Endothelial cell of umbilical vein (primary cell): ENCODE measurements around the gene SLMAP. TPM values are rescaled to one million over a fixed set of nuclear protein-coding genes. Genes with fewer than 3 reads are reported as not detected.

Experiments used
- BruUV-seq: library from RNA; stranded (reverse); fragments of 400-500 nt; replicated peaks from 2 replicates; lab custom pipeline; 2021; lab: Mats Ljungman, UMichigan
- CTCF ChIA-PET: fragments of 300-600, 350-600 bp; sonication (Branson Sonifier 250); formaldehyde crosslinking; loops from one replicate; lab custom pipeline; 2021; ENCODE audit warnings: antibody characterized with exemption, inconsistent platforms; lab: Charles Lee
- POLR2A ChIA-PET: fragments of 300-600, 350-600 bp; sonication (Branson Sonifier 250); formaldehyde crosslinking; loops from one replicate; lab custom pipeline; 2021; ENCODE audit warnings: antibody characterized with exemption, inconsistent platforms; lab: Charles Lee
- DNase-seq: peaks from one replicate; pipeline ENCODE4 v3.0.0-alpha.2; 2011; ENCODE audit warnings: low read depth, low spot score
- FAIRE-seq: peaks from 2 replicates; lab custom pipeline; 2011; peaks lifted over from hg19 to GRCh38; lab: Jason Lieb, UNC
- H2AFZ ChIP-seq: 2 replicates; pipeline ENCODE4 v1.6.0; 2012; ENCODE audit warnings: low read depth, low read length, control low read depth, inconsistent platforms
- H3K27ac ChIP-seq: 2 replicates; pipeline ENCODE4 v1.5.1; 2011; ENCODE audit warnings: low read depth, mild to moderate bottlenecking, control low read depth, low read length, moderate library complexity; ENCODE audit not compliant: insufficient read depth
- H3K27me3 ChIP-seq, 2 experiments: 2 replicates each; pipeline versions ENCODE4 v1.6.0 to v1.6.1; 2011; ENCODE audit warnings: low read length in 2 of 2, mixed read lengths in 1 of 2; ENCODE audit not compliant: control insufficient read depth in 2 of 2, insufficient read depth in 2 of 2
- H3K36me3 ChIP-seq, 2 experiments: 2 replicates in 1 of 2; 3 replicates in 1 of 2; pipeline ENCODE4 v1.5.1; 2011; ENCODE audit warnings: low read length in 2 of 2, mild to moderate bottlenecking in 1 of 2, moderate library complexity in 1 of 2; ENCODE audit not compliant: control insufficient read depth in 2 of 2, insufficient read depth in 2 of 2; ENCODE audit errors: extremely low read depth in 1 of 2
- H3K4me1 ChIP-seq: 3 replicates; pipeline ENCODE4 v1.5.1; 2011; ENCODE audit warnings: mild to moderate bottlenecking, low read length; ENCODE audit not compliant: control insufficient read depth, insufficient read depth; ENCODE audit errors: extremely low read depth
- H3K4me2 ChIP-seq: 2 replicates; pipeline ENCODE4 v1.6.1; 2011; ENCODE audit warnings: low read length, control low read depth, mixed read lengths; ENCODE audit not compliant: insufficient read depth
- H3K4me3 ChIP-seq, 3 experiments: fragments of 200-600 bp in 1 of 3; sonication (generic), shearing (Covaris generic) in 1 of 3; replicated peaks in 1 of 3; 2 replicates each; pipeline ENCODE4 v1.5.1; 2011 to 2016; ENCODE audit warnings: control low read depth in 3 of 3, low read length in 3 of 3, mild to moderate bottlenecking in 2 of 3, inconsistent platforms in 1 of 3, low read depth in 1 of 3, moderate library complexity in 1 of 3; ENCODE audit not compliant: insufficient read depth in 1 of 3
- H3K79me2 ChIP-seq: 2 replicates; pipeline ENCODE4 v1.6.0; 2012; ENCODE audit warnings: low read length, inconsistent platforms; ENCODE audit not compliant: control insufficient read depth, insufficient read depth
- H3K9ac ChIP-seq: replicated peaks from 2 replicates; pipeline ENCODE3; 2011; ENCODE audit warnings: low read length, control low read depth; ENCODE audit not compliant: insufficient read depth; ENCODE audit errors: extremely low read depth
- H3K9me1 ChIP-seq: replicated peaks from 3 replicates; pipeline ENCODE4 v1.6.0; 2011; ENCODE audit warnings: mild to moderate bottlenecking, low read length; ENCODE audit not compliant: control insufficient read depth, insufficient read depth; ENCODE audit errors: extremely low read depth
- H3K9me3 ChIP-seq: replicated peaks from 2 replicates; pipeline ENCODE4 v1.5.1; 2012; ENCODE audit warnings: low read length, inconsistent platforms; ENCODE audit not compliant: control insufficient read depth, insufficient read depth
- H4K20me1 ChIP-seq: replicated peaks from 2 replicates; pipeline ENCODE3; 2011; ENCODE audit warnings: mild to moderate bottlenecking, low read length; ENCODE audit not compliant: control insufficient read depth, insufficient read depth; ENCODE audit errors: extremely low read depth
- EZH2 ChIP-seq: IDR thresholded peaks from 2 replicates; pipeline ENCODE4 v1.6.1; 2012; ENCODE audit warnings: borderline replicate concordance, low read depth, mild to moderate bottlenecking, moderate library complexity, low read length, inconsistent platforms; ENCODE audit not compliant: severe bottlenecking
- FOS ChIP-seq: IDR thresholded peaks from 2 replicates; pipeline ENCODE4 v1.6.1; 2011; ENCODE audit warnings: mild to moderate bottlenecking, low read length, moderate library complexity, borderline replicate concordance; ENCODE audit not compliant: insufficient read depth
- GATA2 ChIP-seq: IDR thresholded peaks from 2 replicates; pipeline ENCODE4 v1.7.0; 2011; ENCODE audit warnings: low read depth, mild to moderate bottlenecking, moderate library complexity, mixed read lengths, low read length; ENCODE audit not compliant: insufficient read length, insufficient read depth
- JUN ChIP-seq: IDR thresholded peaks from 2 replicates; pipeline ENCODE4 v1.6.1; 2011; ENCODE audit warnings: borderline replicate concordance, low read depth; ENCODE audit not compliant: insufficient read length, insufficient read depth
- MYC ChIP-seq: IDR thresholded peaks from one replicate; pipeline ENCODE4 v1.6.1; 2011; ENCODE audit warnings: mild to moderate bottlenecking, low read depth, low read length
- POLR2A ChIP-seq: IDR thresholded peaks from 2 replicates; pipeline ENCODE4 v1.6.1; 2012; ENCODE audit warnings: low read depth, mild to moderate bottlenecking, control low read depth, low read length
- POLR2AphosphoS5 ChIP-seq: IDR thresholded peaks from 2 replicates; pipeline ENCODE4 v1.6.1; 2012; ENCODE audit warnings: low read depth, mild to moderate bottlenecking, control low read depth, low read length, moderate library complexity; ENCODE audit not compliant: insufficient read depth
- dilution Hi-C: fragments of 300-500 bp; cut with MboI; formaldehyde crosslinking; loops from one replicate; pipeline ENCODE4 v1.15.0; 2019; ENCODE audit warnings: low sequenced_read_pairs; ENCODE audit not compliant: extremely low pct_ligation_motif_present
- intact Hi-C: fragments of 100-400 bp; cut with micrococcal nuclease; formaldehyde crosslinking; loops from one replicate; pipeline ENCODE4 v1.10.0; 2022
- polyA plus RNA-seq, 4 experiments: library from polyadenylated mRNA; depleted of rRNA in 3 of 4; stranded (reverse) in 3 of 4; unstranded in 1 of 4; fragments of >200 nt; gene quantifications; 2 replicates each; pipeline versions ENCODE4 v1.2.1 to v1.2.3, GENCODE V29; 2011 to 2012; ENCODE audit warnings: missing spikeins in 1 of 4
- total RNA-seq: library from RNA; stranded (reverse); gene quantifications from 2 replicates; pipeline ENCODE4 v1.2.3, GENCODE V29; 2021
- TF ChIP-seq, protein P1 (sequence below): IDR thresholded peaks from 2 replicates; pipeline ENCODE4 v1.6.1; 2011; ENCODE audit not compliant: insufficient read depth, insufficient read length
- TF ChIP-seq, protein P2 (sequence below), 2 donors: IDR thresholded peaks; 1 replicate in 1 of 2; 2 replicates in 1 of 2; pipeline ENCODE4 v1.5.1; 2011; ENCODE audit warnings: low read length in 2 of 2, mild to moderate bottlenecking in 2 of 2, moderate library complexity in 2 of 2, control low read depth in 1 of 2, inconsistent platforms in 1 of 2, low read depth in 1 of 2; ENCODE audit not compliant: insufficient read depth in 1 of 2; ENCODE audit errors: extremely low read depth in 1 of 2

Gene SLMAP
- total and polyA plus RNA-seq, 2 donors (not counting 3 experiments of a cell fraction or from before 2014, with no cell fraction given): 9.8 to 54.7 TPM

DNA sequence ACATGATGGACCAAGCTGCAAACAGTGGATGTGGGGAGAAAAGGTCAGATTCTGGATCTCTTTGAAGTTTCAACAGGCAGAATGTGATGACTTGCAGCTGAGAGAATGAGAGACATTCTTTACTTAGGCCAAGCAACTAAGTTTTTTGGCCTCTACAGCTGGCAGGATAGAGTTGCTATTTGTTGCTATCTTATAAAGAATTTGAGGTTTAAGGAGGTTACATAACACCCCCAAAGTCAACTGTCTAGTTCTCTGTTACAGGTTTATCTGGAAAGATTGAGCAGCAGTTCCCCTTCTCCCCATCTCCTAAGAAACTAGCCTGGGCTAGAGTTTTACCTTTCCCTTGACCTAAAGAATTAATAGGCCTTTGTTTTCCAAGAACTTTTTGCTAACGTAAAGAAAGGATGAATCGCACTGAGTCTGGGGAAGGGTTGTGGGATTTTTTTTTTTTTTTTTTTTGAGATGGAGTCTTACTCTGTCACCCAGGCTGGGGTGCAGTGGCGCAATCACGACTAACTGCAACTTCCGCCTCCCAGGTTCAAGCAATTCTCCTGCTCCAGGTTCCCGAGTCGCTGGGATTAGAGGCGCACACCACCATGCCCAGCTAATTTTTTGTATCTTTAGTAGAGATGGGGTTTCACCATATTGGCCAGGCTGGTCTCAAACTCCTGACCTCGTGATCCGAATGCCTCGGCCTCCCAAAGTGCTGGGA is 26.6 kb upstream of the SLMAP start:
- TF ChIP-seq MYC (no peak), GATA2 (no peak), EZH2 (no peak), FOS (no peak), POLR2A (no peak), JUN (no peak), POLR2AphosphoS5 (no peak)
- TF ChIP-seq, protein P1, sequence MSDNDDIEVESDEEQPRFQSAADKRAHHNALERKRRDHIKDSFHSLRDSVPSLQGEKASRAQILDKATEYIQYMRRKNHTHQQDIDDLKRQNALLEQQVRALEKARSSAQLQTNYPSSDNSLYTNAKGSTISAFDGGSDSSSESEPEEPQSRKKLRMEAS: no peak
- TF ChIP-seq, protein P2, sequence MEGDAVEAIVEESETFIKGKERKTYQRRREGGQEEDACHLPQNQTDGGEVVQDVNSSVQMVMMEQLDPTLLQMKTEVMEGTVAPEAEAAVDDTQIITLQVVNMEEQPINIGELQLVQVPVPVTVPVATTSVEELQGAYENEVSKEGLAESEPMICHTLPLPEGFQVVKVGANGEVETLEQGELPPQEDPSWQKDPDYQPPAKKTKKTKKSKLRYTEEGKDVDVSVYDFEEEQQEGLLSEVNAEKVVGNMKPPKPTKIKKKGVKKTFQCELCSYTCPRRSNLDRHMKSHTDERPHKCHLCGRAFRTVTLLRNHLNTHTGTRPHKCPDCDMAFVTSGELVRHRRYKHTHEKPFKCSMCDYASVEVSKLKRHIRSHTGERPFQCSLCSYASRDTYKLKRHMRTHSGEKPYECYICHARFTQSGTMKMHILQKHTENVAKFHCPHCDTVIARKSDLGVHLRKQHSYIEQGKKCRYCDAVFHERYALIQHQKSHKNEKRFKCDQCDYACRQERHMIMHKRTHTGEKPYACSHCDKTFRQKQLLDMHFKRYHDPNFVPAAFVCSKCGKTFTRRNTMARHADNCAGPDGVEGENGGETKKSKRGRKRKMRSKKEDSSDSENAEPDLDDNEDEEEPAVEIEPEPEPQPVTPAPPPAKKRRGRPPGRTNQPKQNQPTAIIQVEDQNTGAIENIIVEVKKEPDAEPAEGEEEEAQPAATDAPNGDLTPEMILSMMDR (IDR thresholded peaks at IDR 0.05; ENCODE audit: extremely low read depth in 1 of 2, insufficient read depth in 1 of 2, low read depth in 1 of 2, low read length in 2 of 2): no peak
- Histone ChIP-seq H3K4me3 (no peak overlapping the region), H3K4me1 (no peaks in the 10 kb centered on the region), H3K27me3 (no peaks in the 10 kb centered on the region), H3K27ac (no peak overlapping the region), H2AFZ (no peak overlapping the region), H3K36me3 (no peaks in the 10 kb centered on the region), H4K20me1 (no peaks in the 10 kb centered on the region), H3K79me2 (no peaks in the 10 kb centered on the region), H3K4me2 (no peak overlapping the region), H3K9me1 (no peaks in the 10 kb centered on the region), H3K9me3 (no peaks in the 10 kb centered on the region), H3K9ac (no peak overlapping the region)
- DNase-seq (no peak), FAIRE-seq (no peak)
- ChIA-PET POLR2A (no interaction called here), CTCF (interaction anchor here (3.4 kb wide), 1 partner anchor 9 kb away, joined by 10 read pairs; no protein-coding TSS in a partner anchor)
- no TSS peak for BruUV-seq
- intact Hi-C loops (no loop called here), dilution Hi-C loops (no loop called here)
